PFSK-1 (cell line): ENCODE data around the gene CDON.

ENCODE experiments used
- POLR2AphosphoS5 ChIP-seq: IDR thresholded peaks from 2 replicates; pipeline ENCODE4 v1.6.1; 2012; ENCODE audit warnings: low read depth, mild to moderate bottlenecking, control low read depth, low read length, moderate library complexity
- REST ChIP-seq, 2 experiments: IDR thresholded peaks; 2 replicates each; pipeline versions ENCODE4 v1.6.1 to v1.8.0; 2011 to 2012; ENCODE audit warnings: low read depth in 2 of 2, low read length in 2 of 2, control low read depth in 1 of 2, inconsistent platforms in 1 of 2, mild to moderate bottlenecking in 1 of 2, moderate library complexity in 1 of 2; ENCODE audit not compliant: insufficient read depth in 1 of 2
- SIN3A ChIP-seq: IDR thresholded peaks from 2 replicates; pipeline ENCODE4 v1.6.1; 2012; ENCODE audit warnings: mild to moderate bottlenecking, low read length, moderate library complexity, borderline replicate concordance; ENCODE audit not compliant: insufficient read depth
- TAF1 ChIP-seq: IDR thresholded peaks from 2 replicates; pipeline ENCODE4 v1.6.1; 2012; ENCODE audit warnings: low read length, control low read depth, borderline replicate concordance; ENCODE audit not compliant: insufficient read depth

- TF ChIP-seq REST (IDR thresholded peaks at IDR 0.05; ENCODE audit: insufficient read depth in 1 of 2, low read depth in 2 of 2, low read length in 2 of 2) (no peak), POLR2AphosphoS5 (no peak), SIN3A (no peak), TAF1 (no peak)
These were observed 88.4 kb downstream of the CDON start for GRCh38 chr11:125974284-125974683.
